A375 (cell line): ENCODE data around the gene ARAF. TPM values are rescaled to one million over a fixed set of nuclear protein-coding genes. Genes with fewer than 3 reads are reported as not detected.

Experiments
- small RNA-seq: library from RNA; depleted of rRNA; stranded (forward); fragments of <200 nt; gene quantifications from one replicate; pipeline ENCODE3, GENCODE V24; 2014
- total RNA-seq: library from RNA; depleted of rRNA; stranded (reverse); fragments of >200 nt; shearing (Covaris generic); gene quantifications from 2 replicates; pipeline ENCODE4 v1.2.3, GENCODE V29; 2014; rRNA removed

ARAF gene
- 48.7 and 56.3 TPM in 2 replicates for total RNA-seq

DNA sequence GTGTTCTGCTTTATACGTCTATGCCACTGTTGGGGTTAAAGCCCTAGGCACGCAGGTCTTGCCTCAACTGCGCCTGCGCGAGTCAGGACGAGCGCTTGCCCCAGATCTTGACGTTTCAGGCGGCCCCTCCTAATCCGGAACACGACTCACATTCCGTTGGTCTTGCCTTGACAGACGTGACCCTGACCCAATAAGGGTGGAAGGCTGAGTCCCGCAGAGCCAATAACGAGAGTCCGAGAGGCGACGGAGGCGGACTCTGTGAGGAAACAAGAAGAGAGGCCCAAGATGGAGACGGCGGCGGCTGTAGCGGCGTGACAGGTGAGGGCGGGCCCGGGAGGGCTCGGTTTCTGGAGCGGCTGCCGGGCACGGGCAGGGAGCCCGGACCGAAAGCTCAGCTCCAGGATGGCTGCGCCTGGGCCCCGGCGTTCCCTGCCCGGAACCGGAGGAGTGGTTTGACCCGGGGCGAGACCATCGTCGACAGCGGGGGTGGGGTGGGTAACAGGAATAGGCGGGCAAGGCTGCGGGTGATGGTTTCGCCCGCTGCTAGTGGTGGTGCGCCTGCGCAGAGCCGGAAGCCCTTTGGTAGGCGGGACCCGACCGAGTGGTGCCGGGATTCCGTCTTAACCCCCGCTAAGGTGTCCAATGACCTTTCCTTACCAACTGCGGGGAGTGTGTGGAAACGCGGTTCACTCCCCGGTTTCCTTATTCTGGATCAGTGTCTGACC is at the start of gene ARAF:
TSS of gene ARAF (plus strand) at position 272 of the 725 bp plus-strand sequence. CDS start 1,763 bp downstream, outside the sequence.

DNA sequence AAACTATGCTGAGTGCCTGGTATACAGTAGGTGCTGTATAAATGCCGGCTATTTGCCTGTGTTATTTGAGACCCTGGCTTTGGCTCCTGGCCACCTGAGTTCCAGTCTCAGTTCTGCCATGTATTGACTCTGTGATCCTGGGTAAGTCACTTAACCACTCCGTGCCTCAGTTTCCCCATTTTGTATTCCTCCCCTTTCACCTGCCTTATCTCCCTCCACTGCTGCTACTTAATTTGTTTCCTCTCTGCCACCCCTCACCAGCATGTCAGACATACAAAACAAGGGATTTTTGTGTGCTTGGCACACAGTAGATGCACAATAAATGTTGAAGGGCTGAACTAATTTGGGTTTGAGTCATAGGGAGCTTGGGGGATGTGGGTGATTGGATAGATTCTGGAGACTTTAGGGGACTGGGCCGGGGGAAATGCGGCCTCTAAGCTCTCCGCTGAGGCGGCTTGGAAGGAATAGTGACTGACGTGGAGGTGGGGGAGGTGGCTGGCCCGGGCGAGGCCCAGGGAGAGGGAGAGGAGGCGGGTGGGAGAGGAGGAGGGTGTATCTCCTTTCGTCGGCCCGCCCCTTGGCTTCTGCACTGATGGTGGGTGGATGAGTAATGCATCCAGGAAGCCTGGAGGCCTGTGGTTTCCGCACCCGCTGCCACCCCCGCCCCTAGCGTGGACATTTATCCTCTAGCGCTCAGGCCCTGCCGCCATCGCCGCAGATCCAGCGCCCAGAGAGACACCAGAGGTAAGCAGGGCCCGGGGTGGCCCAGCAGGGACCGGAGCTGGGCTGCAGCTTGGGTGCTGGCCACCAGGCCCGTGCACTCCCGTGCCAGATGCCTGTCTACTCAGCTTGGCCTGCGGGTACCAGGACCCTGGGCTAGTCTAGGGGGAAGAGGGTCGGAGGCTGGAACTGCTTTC is 21.0 kb downstream of the ARAF start, which contains the start of gene TIMP1:
TSS of gene TIMP1 (plus strand) at position 706 of the 917 bp plus-strand sequence. CDS start 980 bp downstream, outside the sequence.

DNA sequence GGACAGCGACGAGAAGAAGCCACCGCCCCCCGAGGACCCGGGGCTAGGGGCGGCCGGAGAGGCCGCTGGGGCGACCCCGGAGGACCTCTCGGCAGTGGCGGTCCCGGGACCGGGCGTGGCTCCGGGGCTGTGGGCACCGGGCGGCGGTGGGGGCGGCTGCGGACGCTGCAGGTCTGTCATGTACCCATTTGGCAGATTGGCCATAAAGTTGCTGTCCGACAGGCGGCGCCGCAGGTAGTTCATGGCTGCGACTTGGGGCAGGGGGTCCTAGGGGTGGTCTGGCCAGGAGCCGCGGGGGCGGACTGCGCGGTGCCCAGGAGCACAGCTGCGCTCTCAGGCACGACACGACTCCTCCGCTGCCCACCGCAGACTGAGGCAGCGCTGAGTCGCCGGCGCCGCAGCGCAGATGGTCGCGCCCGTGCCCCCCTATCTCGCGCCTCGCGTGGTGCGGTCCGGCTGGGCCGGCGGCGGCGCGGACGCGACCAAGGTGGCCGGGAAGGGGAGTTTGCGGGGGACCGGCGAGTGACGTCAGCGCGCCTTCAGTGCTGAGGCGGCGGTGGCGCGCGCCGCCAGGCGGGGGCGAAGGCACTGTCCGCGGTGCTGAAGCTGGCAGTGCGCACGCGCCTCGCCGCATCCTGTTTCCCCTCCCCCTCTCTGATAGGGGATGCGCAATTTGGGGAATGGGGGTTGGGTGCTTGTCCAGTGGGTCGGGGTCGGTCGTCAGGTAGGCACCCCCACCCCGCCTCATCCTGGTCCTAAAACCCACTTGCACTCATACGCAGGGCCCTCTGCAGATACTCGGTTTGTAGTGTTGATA is 58.7 kb downstream of the ARAF start, which contains the start of gene SYN1:
TSS of gene SYN1 (minus strand) at position 372 of the 817 bp plus-strand sequence. CDS start at position 243, 129 bp downstream.

Small RNA genes within 50 kb of the gene (small RNA-seq; reads per million reads assigned to genes)
- gene MIR4769: not detected

Other genes with a start within 250 kb of the ARAF start
- 0.04 and 0.11 TPM in 2 replicates for gene ZNF157, start 190.6 kb upstream of the ARAF start, total RNA-seq
- 8.3 and 10.8 TPM in 2 replicates for gene ZNF41, start 78.0 kb upstream of the ARAF start, total RNA-seq
- 226 and 283 TPM in 2 replicates for gene TIMP1, start 21.2 kb downstream of the ARAF start, total RNA-seq
- 0.13 and 0.15 TPM in 2 replicates for gene SYN1, start 58.7 kb downstream of the ARAF start, total RNA-seq
- 0.58 and 1.1 TPM in 2 replicates for gene CFP, start 68.7 kb downstream of the ARAF start, total RNA-seq
- gene ELK1, start 89.4 kb downstream of the ARAF start, total RNA-seq: 44.0 and 47.2 TPM in 2 replicates
- 199 and 200 TPM in 2 replicates for gene UXT, start 98.0 kb downstream of the ARAF start, total RNA-seq